Esophagus muscularis mucosa (tissue), 3 donors: ENCODE data around the gene NEUROD2.

ENCODE experiments used
- POLR2A ChIP-seq: fragments of 450-650 bp; IDR thresholded peaks from one replicate; pipeline ENCODE4 v1.6.1; 2017; ENCODE audit warnings: antibody characterized with exemption, moderate library complexity, mild to moderate bottlenecking, low read depth
- TF ChIP-seq, protein P1 (sequence below), 3 experiments: fragments of 200-600 bp in 2 of 3; fragments of 450-650 bp in 1 of 3; sonication (generic) in 2 of 3; IDR thresholded peaks; one replicate each; pipeline ENCODE4 v1.5.1; 2017 to 2019; ENCODE audit warnings: antibody characterized with exemption in 3 of 3, mild to moderate bottlenecking in 2 of 3, moderate library complexity in 1 of 3

- TF ChIP-seq, protein P1, sequence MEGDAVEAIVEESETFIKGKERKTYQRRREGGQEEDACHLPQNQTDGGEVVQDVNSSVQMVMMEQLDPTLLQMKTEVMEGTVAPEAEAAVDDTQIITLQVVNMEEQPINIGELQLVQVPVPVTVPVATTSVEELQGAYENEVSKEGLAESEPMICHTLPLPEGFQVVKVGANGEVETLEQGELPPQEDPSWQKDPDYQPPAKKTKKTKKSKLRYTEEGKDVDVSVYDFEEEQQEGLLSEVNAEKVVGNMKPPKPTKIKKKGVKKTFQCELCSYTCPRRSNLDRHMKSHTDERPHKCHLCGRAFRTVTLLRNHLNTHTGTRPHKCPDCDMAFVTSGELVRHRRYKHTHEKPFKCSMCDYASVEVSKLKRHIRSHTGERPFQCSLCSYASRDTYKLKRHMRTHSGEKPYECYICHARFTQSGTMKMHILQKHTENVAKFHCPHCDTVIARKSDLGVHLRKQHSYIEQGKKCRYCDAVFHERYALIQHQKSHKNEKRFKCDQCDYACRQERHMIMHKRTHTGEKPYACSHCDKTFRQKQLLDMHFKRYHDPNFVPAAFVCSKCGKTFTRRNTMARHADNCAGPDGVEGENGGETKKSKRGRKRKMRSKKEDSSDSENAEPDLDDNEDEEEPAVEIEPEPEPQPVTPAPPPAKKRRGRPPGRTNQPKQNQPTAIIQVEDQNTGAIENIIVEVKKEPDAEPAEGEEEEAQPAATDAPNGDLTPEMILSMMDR (IDR thresholded peaks at IDR 0.05) = no peak
- TF ChIP-seq POLR2A = no peak
Observed at GRCh38 chr17:39579318-39580081, 28.2 kb downstream of the NEUROD2 start.
